ENCODE measurements around the gene LPCAT1.
"Not testable (repeated sequence)": the region's sequence is repeated elsewhere in the genome, so short reads cannot be mapped to it uniquely, and the experiment has no call there.

Gene LPCAT1

DNA sequence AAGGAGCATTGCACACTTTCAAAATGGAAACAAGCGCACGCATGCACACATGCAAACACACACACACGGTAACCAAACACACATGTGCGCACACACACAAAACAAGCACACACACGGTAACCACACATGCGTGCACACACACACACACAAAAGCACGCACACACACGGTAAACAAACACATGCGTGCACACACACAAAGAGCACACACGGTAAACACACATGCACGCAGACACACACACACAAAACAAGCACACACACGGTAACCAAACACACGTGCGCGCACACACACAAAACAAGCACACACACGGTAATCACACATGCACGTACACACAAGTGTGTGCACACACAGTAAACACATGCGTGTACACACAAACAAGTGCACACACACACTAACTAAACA, 59.2 kb downstream of the LPCAT1 start:
- H3K9me3 ChIP-seq (ENCODE audit: control insufficient read depth, low read length) = no peaks in the 10 kb centered on the region

GRCh38 chr5:1464096-1464446, 59.7 kb downstream of the LPCAT1 start:
- H3K9me3 ChIP-seq (ENCODE audit: control insufficient read depth, low read length) = no peaks in the 10 kb centered on the region
- H3K4me3 ChIP-seq (ENCODE audit: low read length) = no peak overlapping the region
- H3K36me3 ChIP-seq (ENCODE audit: control insufficient read depth, insufficient read depth, low read length) = no peaks in the 10 kb centered on the region
- no peak overlapping the region for H3K9ac ChIP-seq (ENCODE audit: low read length)
- H3K4me1 ChIP-seq (ENCODE audit: control insufficient read depth, insufficient read depth, low read length) = no peaks in the 10 kb centered on the region
- H3K27me3 ChIP-seq (ENCODE audit: control insufficient read depth, insufficient read depth, low read length) = no peaks in the 10 kb centered on the region

More for the DNA sequence above, 59.2 kb downstream of the LPCAT1 start:
- Histone ChIP-seq H3K4me3 (ENCODE audit: low read length) (no peak overlapping the region), H3K9ac (ENCODE audit: low read length) (no peak overlapping the region), H3K4me1 (ENCODE audit: control insufficient read depth, insufficient read depth, low read length) (no peaks in the 10 kb centered on the region), H3K36me3 (ENCODE audit: control insufficient read depth, insufficient read depth, low read length) (no peaks in the 10 kb centered on the region), H3K27me3 (ENCODE audit: control insufficient read depth, insufficient read depth, low read length) (no peaks in the 10 kb centered on the region)

DNA sequence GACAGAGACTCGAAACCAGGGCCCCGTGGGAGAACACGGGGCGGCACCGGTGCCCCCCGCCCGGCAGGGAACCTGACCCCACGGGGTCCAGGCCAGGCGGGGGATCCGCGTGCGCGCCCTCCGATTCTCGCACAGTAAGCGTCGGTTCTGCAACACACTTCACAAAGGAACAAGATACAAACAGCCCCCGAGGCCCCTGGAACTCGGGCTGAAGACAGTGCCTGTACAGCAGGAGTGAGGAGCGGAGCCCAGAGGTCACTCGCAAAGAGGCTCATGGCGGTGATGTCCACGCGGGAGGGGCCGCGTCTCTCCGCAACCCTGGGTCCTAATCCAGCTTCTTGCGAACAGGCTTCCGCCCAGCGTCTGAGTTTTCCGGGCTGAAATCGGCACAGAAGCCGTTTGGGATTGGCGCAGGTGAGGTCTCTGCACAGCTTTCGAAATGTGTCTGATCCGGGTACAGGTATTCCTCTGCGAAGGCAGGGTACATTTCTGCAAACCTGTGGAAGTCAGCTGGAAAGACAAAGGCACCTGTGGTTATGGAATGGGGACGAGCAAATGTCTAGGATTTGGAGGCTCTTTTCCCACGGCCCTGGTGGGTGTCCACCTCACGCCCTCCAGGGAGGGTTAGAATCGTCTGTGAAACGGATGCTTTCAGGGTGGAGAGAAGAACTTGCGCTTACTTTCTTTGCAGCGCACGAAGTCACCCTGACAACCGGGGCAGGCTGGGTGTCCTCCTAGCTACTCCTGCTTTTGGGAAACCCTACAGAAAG, 60.2 kb downstream of the LPCAT1 start:
- H3K9me3 ChIP-seq (ENCODE audit: control insufficient read depth, low read length) = no peaks in the 10 kb centered on the region
- no peak overlapping the region for H3K4me3 ChIP-seq (ENCODE audit: low read length)
- no peaks in the 10 kb centered on the region for H3K36me3 ChIP-seq (ENCODE audit: control insufficient read depth, insufficient read depth, low read length)
- H3K4me1 ChIP-seq (ENCODE audit: control insufficient read depth, insufficient read depth, low read length) = no peaks in the 10 kb centered on the region
- H3K27me3 ChIP-seq (ENCODE audit: control insufficient read depth, insufficient read depth, low read length) = no peaks in the 10 kb centered on the region
- H3K9ac ChIP-seq (ENCODE audit: low read length) = no peak overlapping the region

- H3K4me3 ChIP-seq (ENCODE audit: low read length) = no peak overlapping the region
- H3K27me3 ChIP-seq (ENCODE audit: control insufficient read depth, insufficient read depth, low read length) = no peaks in the 10 kb centered on the region
- H3K9ac ChIP-seq (ENCODE audit: low read length) = no peak overlapping the region
- H3K36me3 ChIP-seq (ENCODE audit: control insufficient read depth, insufficient read depth, low read length) = no peaks in the 10 kb centered on the region
- no peaks in the 10 kb centered on the region for H3K9me3 ChIP-seq (ENCODE audit: control insufficient read depth, low read length)
- no peaks in the 10 kb centered on the region for H3K4me1 ChIP-seq (ENCODE audit: control insufficient read depth, insufficient read depth, low read length)
Measured at GRCh38 chr5:1462358-1462757, 61.4 kb downstream of the LPCAT1 start.

DNA sequence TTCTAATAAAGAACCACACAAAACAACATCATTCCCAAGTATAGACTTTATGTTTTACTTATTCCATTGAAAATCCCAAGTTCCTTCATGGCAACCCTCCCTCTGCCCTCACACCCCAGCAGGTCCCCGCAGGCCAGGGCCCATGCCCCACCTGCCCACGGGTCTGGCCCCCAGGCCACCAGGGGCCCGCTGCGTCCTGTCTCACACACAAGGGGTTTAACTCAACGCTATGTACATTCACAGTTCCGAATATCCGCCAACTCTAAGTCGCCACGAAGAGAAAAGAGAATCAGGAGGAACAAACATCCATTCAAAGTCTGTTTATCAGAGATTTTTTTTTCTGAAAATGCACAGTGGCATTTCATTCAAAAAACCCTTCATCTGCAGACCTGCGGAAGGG, 62.4 kb downstream of the LPCAT1 start:
- Histone ChIP-seq H3K4me1 (ENCODE audit: control insufficient read depth, insufficient read depth, low read length) (no peaks in the 10 kb centered on the region), H3K4me3 (ENCODE audit: low read length) (no peak overlapping the region), H3K9ac (ENCODE audit: low read length) (no peak overlapping the region), H3K27me3 (ENCODE audit: control insufficient read depth, insufficient read depth, low read length) (no peaks in the 10 kb centered on the region), H3K36me3 (ENCODE audit: control insufficient read depth, insufficient read depth, low read length) (no peaks in the 10 kb centered on the region), H3K9me3 (ENCODE audit: control insufficient read depth, low read length) (no peaks in the 10 kb centered on the region)

GRCh38 chr5:1460054-1460682, 63.6 kb downstream of the LPCAT1 start:
- Histone ChIP-seq H3K4me3 (ENCODE audit: low read length) (no peak overlapping the region), H3K36me3 (ENCODE audit: control insufficient read depth, insufficient read depth, low read length) (no peaks in the 10 kb centered on the region), H3K27me3 (ENCODE audit: control insufficient read depth, insufficient read depth, low read length) (no peaks in the 10 kb centered on the region), H3K9ac (ENCODE audit: low read length) (no peak overlapping the region), H3K4me1 (ENCODE audit: control insufficient read depth, insufficient read depth, low read length) (no peaks in the 10 kb centered on the region), H3K9me3 (ENCODE audit: control insufficient read depth, low read length) (no peaks in the 10 kb centered on the region)

- H3K36me3 ChIP-seq (ENCODE audit: control insufficient read depth, insufficient read depth, low read length); H3K27me3 ChIP-seq (ENCODE audit: control insufficient read depth, insufficient read depth, low read length); H3K4me3 ChIP-seq (ENCODE audit: low read length); H3K9me3 ChIP-seq (ENCODE audit: control insufficient read depth, low read length); H3K4me1 ChIP-seq (ENCODE audit: control insufficient read depth, insufficient read depth, low read length); H3K9ac ChIP-seq (ENCODE audit: low read length): not testable (repeated sequence)
Measured at GRCh38 chr5:1459435-1459834, 64.3 kb downstream of the LPCAT1 start.

DNA sequence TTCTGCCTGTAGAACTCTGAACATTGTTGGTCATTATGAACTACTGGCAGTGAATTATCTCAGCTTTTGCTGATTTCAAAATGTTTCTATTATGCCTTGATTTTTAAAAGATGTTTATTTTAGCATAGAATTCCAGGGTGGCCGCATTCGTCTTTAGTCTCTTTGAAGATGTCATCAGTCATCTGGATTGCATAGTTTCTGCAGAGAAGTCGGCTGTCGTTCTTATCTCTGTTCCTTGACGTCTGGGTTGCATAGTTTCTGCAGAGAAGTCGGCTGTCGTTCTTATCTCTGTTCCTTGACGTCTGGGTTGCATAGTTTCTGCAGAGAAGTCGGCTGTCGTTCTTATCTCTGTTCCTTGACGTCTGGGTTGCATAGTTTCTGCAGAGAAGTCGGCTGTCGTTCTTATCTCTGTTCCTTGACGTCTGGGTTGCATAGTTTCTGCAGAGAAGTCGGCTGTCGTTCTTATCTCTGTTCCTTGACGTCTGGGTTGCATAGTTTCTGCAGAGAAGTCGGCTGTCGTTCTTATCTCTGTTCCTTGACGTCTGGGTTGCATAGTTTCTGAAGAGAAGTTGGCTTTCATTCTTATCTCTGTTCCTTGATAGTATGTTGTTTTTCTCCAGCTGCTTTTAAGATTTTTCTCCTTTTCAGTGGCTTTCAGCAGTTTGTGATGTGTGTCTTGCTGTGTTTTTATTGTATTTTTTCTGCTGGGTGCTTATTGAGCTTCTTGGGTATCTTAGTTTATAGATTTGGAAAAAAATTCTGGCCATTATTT, 67.5 kb downstream of the LPCAT1 start:
- H3K4me3 ChIP-seq (ENCODE audit: low read length); H3K4me1 ChIP-seq (ENCODE audit: control insufficient read depth, insufficient read depth, low read length); H3K27me3 ChIP-seq (ENCODE audit: control insufficient read depth, insufficient read depth, low read length): not testable (repeated sequence)

DNA sequence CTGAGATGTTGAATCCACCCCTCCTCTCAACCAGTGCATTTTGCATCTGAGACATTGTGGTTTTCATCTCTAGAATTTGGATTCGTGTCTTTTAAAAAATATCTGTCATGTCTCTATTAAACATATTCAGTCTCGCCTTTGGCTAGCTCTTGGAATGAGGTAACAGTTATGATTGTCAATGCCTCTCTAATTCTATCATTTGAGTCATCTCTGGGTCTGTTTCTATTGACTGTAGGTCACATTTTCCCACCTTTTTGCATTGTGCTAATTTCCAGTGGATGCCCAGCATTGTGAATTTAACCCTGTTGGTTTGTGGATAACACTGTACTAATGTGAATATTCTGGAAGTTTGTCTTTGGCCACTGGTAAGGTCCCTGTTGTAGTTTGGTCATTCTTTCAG, 70.1 kb downstream of the LPCAT1 start:
- no peak overlapping the region for H3K9ac ChIP-seq (ENCODE audit: low read length)
- H3K36me3 ChIP-seq (ENCODE audit: control insufficient read depth, insufficient read depth, low read length) = no peaks in the 10 kb centered on the region
- peaks cover 5% of the 10 kb centered on the region for H3K9me3 ChIP-seq (ENCODE audit: control insufficient read depth, low read length)
- H3K4me1 ChIP-seq (ENCODE audit: control insufficient read depth, insufficient read depth, low read length) = no peaks in the 10 kb centered on the region
- H3K27me3 ChIP-seq (ENCODE audit: control insufficient read depth, insufficient read depth, low read length) = peaks cover 2% of the 10 kb centered on the region
- H3K4me3 ChIP-seq (ENCODE audit: low read length) = no peak overlapping the region

More for the DNA sequence above, 67.5 kb downstream of the LPCAT1 start:
- not testable (repeated sequence) for H3K36me3 ChIP-seq (ENCODE audit: control insufficient read depth, insufficient read depth, low read length); H3K9me3 ChIP-seq (ENCODE audit: control insufficient read depth, low read length); H3K9ac ChIP-seq (ENCODE audit: low read length)

- Histone ChIP-seq H3K36me3 (ENCODE audit: control insufficient read depth, insufficient read depth, low read length) (no peaks in the 10 kb centered on the region), H3K4me1 (ENCODE audit: control insufficient read depth, insufficient read depth, low read length) (peaks cover 6% of the 10 kb centered on the region), H3K27me3 (ENCODE audit: control insufficient read depth, insufficient read depth, low read length) (peaks cover 43% of the 10 kb centered on the region), H3K4me3 (ENCODE audit: low read length) (no peak overlapping the region), H3K9ac (ENCODE audit: low read length) (no peak overlapping the region), H3K9me3 (ENCODE audit: control insufficient read depth, low read length) (peaks cover 5% of the 10 kb centered on the region)
Measured at GRCh38 chr5:1449081-1449630, 74.6 kb downstream of the LPCAT1 start.

GRCh38 chr5:1448511-1449011, 75.2 kb downstream of the LPCAT1 start:
- H3K27me3 ChIP-seq (ENCODE audit: control insufficient read depth, insufficient read depth, low read length) = peaks cover 49% of the 10 kb centered on the region
- no peaks in the 10 kb centered on the region for H3K36me3 ChIP-seq (ENCODE audit: control insufficient read depth, insufficient read depth, low read length)

More at GRCh38 chr5:1448511-1449011, 75.2 kb downstream of the LPCAT1 start:
- H3K9ac ChIP-seq (ENCODE audit: low read length) = no peak overlapping the region
- no peaks in the 10 kb centered on the region for H3K9me3 ChIP-seq (ENCODE audit: control insufficient read depth, low read length)
- no peak overlapping the region for H3K4me3 ChIP-seq (ENCODE audit: low read length)
- peaks cover 6% of the 10 kb centered on the region for H3K4me1 ChIP-seq (ENCODE audit: control insufficient read depth, insufficient read depth, low read length)
